SU-DHL-6 (cell line): Measurements from ENCODE around the gene MAP3K4.

Source experiments
- EZH2phosphoT487 ChIP-seq: fragments of 200-600 bp; sonication (generic), shearing (Covaris generic); conservative IDR thresholded peaks from 2 replicates; pipeline ENCODE4 v1.6.1; 2018; ENCODE audit warnings: mild to moderate bottlenecking, antibody characterized with exemption, low read length, moderate library complexity, mixed read lengths
- TF ChIP-seq, protein P1 (sequence below): fragments of 200-600 bp; sonication (generic); IDR thresholded peaks from one replicate; pipeline ENCODE4 v1.5.1; 2017; ENCODE audit warnings: antibody characterized with exemption, mild to moderate bottlenecking, low read length, moderate library complexity; ENCODE audit not compliant: insufficient read depth, poor library complexity, severe bottlenecking

- TF ChIP-seq, protein P1, sequence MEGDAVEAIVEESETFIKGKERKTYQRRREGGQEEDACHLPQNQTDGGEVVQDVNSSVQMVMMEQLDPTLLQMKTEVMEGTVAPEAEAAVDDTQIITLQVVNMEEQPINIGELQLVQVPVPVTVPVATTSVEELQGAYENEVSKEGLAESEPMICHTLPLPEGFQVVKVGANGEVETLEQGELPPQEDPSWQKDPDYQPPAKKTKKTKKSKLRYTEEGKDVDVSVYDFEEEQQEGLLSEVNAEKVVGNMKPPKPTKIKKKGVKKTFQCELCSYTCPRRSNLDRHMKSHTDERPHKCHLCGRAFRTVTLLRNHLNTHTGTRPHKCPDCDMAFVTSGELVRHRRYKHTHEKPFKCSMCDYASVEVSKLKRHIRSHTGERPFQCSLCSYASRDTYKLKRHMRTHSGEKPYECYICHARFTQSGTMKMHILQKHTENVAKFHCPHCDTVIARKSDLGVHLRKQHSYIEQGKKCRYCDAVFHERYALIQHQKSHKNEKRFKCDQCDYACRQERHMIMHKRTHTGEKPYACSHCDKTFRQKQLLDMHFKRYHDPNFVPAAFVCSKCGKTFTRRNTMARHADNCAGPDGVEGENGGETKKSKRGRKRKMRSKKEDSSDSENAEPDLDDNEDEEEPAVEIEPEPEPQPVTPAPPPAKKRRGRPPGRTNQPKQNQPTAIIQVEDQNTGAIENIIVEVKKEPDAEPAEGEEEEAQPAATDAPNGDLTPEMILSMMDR, result no peak
- no peak for TF ChIP-seq EZH2phosphoT487
Measured at GRCh38 chr6:161110028-161110779, 118.6 kb downstream of the MAP3K4 start.
